ENCODE measurements around the gene CLEC2L.

DNA sequence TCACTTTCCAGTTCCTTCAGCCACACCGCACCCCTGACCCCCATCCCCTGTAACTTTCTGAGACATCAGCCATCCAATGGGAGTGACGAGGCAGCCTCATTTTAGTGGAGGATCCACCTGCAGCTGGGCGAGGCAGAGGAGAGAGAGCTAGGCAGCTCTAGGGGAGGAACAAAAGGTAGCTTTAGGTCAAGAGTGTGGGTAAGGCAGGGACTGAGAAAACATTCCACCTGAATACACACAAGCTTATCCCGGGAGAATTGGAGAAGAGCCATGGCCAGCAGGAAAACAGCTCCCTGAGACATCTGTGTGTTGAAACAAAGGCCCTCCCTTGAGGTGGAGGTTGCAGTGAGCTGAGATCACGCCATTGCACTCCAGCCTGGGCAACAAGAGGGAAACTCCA is 33.4 kb upstream of the CLEC2L start:
- TF ChIP-seq, protein P1, sequence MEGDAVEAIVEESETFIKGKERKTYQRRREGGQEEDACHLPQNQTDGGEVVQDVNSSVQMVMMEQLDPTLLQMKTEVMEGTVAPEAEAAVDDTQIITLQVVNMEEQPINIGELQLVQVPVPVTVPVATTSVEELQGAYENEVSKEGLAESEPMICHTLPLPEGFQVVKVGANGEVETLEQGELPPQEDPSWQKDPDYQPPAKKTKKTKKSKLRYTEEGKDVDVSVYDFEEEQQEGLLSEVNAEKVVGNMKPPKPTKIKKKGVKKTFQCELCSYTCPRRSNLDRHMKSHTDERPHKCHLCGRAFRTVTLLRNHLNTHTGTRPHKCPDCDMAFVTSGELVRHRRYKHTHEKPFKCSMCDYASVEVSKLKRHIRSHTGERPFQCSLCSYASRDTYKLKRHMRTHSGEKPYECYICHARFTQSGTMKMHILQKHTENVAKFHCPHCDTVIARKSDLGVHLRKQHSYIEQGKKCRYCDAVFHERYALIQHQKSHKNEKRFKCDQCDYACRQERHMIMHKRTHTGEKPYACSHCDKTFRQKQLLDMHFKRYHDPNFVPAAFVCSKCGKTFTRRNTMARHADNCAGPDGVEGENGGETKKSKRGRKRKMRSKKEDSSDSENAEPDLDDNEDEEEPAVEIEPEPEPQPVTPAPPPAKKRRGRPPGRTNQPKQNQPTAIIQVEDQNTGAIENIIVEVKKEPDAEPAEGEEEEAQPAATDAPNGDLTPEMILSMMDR (IDR thresholded peaks at IDR 0.05 in 8 of 11, conservative IDR thresholded peaks at IDR 0.05 in 3 of 11) = no peak
- no peak for TF ChIP-seq POLR2A (IDR thresholded peaks at IDR 0.05)
- no peak for TF ChIP-seq POLR2AphosphoS5 (IDR thresholded peaks at IDR 0.05)
